Rectal smooth muscle tissue (tissue), 1 donor: ENCODE measurements around the gene EPS8L2.

Source experiments
- H3K27ac ChIP-seq: one replicate; pipeline ENCODE4 v1.7.0; 2013; ENCODE audit warnings: low read depth, low read length, inconsistent platforms
- H3K27me3 ChIP-seq: one replicate; pipeline ENCODE4 v1.7.0; 2013; ENCODE audit warnings: low read length; ENCODE audit not compliant: control insufficient read depth, insufficient read depth
- H3K36me3 ChIP-seq: one replicate; pipeline ENCODE4 v1.7.0; 2013; ENCODE audit warnings: low read length; ENCODE audit not compliant: control insufficient read depth, insufficient read depth
- H3K4me1 ChIP-seq: one replicate; pipeline ENCODE4 v1.7.0; 2013; ENCODE audit warnings: low read length; ENCODE audit not compliant: control insufficient read depth, insufficient read depth
- H3K4me3 ChIP-seq: one replicate; pipeline ENCODE4 v1.7.0; 2013; ENCODE audit warnings: low read length
- H3K9ac ChIP-seq: one replicate; pipeline ENCODE4 v1.7.0; 2013; ENCODE audit warnings: low read length

EPS8L2 gene

DNA sequence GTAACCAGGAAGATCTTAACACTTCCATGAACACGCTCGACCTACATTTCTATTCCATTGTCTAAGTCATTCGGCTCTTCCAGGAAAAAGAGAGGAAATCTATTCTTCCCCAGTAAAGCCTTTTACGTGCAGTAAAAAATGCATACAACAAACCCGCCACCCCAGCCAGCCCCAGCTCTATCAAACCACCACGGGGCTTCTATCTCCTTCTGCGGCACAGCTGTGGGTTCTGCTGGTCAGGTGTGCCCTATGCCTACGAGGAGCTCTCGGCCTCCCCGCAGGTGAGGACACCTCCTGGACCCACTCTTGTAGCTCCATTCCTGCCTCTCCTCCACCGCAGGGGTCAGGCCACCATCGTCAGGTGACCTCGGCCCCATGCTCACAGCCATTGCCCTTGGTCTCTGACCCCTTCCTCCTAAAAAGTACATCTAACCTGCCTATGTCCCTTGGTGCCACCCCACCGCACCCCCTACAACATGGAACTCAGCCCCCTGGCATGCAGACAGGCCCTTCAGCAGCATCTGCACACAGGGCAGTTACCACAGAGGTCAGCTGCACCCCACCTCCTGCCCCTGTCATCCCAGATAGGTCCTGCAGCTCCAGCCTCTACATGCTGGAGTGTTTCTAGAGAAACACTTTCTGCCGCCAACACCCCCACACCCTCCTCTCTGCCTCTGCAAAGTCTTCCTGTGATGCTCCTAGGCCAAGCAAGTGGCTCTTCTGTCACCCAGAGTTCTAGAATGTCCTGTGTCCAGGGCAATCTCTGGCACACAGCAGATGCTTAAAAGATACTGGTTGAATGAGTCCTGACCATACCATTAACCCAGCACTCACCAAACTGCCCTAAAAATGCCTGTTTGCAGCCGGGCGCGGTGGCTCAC lies 14.1 kb upstream of the EPS8L2 start:
- Histone ChIP-seq H3K9ac (no peak overlapping the region), H3K27ac (no peak overlapping the region), H3K4me1 (peaks cover under 1% of the 10 kb centered on the region), H3K4me3 (no peak overlapping the region), H3K27me3 (no peaks in the 10 kb centered on the region), H3K36me3 (peaks cover 9% of the 10 kb centered on the region)

DNA sequence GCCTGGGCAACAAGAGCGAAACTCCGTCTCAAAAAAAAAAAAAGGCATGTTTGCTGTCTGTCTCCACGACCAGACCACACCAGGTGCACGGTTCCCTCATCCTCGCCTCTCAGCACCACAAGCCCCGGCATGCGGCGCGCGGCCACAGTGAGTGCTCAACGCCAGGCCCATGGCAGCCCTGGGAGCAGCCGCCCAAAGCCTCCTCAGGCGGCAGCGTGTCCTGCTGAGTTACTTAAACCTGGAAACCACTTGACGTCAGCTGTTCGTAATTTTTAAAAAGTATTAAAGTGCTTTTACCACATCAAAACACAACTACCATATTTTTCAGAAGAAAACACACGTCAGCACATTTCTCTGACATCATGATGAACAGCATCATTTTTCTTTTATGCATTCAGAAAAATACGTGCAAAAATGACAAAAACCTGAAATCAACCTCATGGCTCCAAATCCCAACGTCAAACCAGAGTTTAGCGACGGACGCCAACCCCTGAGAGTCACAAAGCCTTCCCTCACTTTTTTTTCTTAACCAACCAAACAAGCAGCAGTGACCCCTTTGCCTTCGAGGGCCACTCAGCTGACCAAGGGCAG lies 13.1 kb upstream of the EPS8L2 start:
- H3K27me3 ChIP-seq: no peaks in the 10 kb centered on the region
- H3K27ac ChIP-seq: no peak overlapping the region
- H3K9ac ChIP-seq: no peak overlapping the region
- H3K4me3 ChIP-seq: no peak overlapping the region
- H3K4me1 ChIP-seq: peaks cover 6% of the 10 kb centered on the region
- H3K36me3 ChIP-seq: peaks cover 7% of the 10 kb centered on the region

GRCh38 chr11:693415-693831 lies 12.6 kb upstream of the EPS8L2 start:
- Histone ChIP-seq H3K4me1 (peaks cover 6% of the 10 kb centered on the region), H3K36me3 (peaks cover 5% of the 10 kb centered on the region), H3K4me3 (peak overlapping the region; percentile 27), H3K27me3 (no peaks in the 10 kb centered on the region), H3K9ac (no peak overlapping the region), H3K27ac (no peak overlapping the region)

DNA sequence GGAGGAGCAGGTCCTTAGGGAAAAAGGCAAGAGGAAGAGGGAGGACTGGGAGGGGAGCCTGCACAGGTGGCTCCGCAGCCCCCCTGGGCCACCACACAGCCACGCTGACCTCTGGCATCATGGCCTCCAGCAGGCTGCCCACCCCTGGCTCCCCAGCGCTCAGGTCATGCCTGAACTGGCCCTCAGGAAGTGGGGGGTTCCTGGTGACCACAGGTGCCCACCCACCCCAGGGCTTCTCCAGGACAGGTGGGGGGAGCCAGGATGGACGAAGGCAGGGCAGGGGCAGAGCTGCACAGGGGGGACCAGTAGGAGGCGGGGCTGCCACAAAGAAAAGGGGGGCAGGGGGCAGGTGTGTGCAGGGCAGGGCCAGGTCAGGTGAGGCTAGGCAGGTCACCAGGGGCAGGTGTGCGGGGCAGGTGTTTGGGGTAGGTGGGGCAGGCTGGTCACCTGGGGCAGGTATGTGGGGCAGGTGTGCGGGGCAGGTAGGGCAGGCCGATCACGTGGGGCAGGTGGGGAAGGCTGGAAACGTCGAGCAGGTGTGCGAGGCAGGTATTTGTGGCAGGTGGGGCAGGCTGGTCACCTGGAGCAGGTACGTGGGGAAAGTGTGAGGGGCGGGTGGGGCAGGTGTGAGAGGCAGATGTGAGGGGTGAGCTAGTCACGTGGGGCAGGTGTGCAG lies 12.0 kb upstream of the EPS8L2 start:
- no peaks in the 10 kb centered on the region for H3K27me3 ChIP-seq
- H3K36me3 ChIP-seq: peaks cover 4% of the 10 kb centered on the region
- H3K27ac ChIP-seq: no peak overlapping the region
- H3K9ac ChIP-seq: no peak overlapping the region
- H3K4me3 ChIP-seq: peak overlapping the region; percentile 27
- H3K4me1 ChIP-seq: peaks cover 6% of the 10 kb centered on the region

GRCh38 chr11:694563-695287 lies 11.3 kb upstream of the EPS8L2 start, which contains the start of gene DEAF1:
Gene DEAF1 (minus strand): TSS chr11:695222. CDS start chr11:695047, 175 bp downstream.
- Histone ChIP-seq H3K36me3 (peaks cover 1% of the 10 kb centered on the region), H3K9ac (peak within 1 kb of the TSS; percentile 74), H3K27ac (peak within 1 kb of the TSS; percentile 99), H3K4me1 (peaks cover 6% of the 10 kb centered on the region), H3K4me3 (peak within 1 kb of the TSS; percentile 86), H3K27me3 (no peaks in the 10 kb centered on the region)

DNA sequence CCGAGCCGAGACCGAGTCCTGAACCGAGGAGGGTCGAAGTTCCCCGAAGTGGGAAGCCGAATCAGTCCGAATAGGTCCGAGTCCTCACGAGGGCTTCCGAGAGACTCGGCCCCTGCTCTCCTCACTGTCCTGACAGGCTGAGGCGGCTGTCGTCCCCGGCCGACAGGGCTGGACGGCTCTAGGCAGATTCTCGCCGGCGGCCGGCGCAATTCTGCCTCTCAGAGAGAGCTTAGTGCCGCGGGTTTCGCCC lies 10.8 kb upstream of the EPS8L2 start:
- Histone ChIP-seq H3K4me1 (peaks cover 6% of the 10 kb centered on the region), H3K4me3 (peak overlapping the region; percentile 68), H3K27me3 (no peaks in the 10 kb centered on the region), H3K9ac (peak overlapping the region; percentile 68), H3K36me3 (no peaks in the 10 kb centered on the region), H3K27ac (peak overlapping the region; percentile 99)

DNA sequence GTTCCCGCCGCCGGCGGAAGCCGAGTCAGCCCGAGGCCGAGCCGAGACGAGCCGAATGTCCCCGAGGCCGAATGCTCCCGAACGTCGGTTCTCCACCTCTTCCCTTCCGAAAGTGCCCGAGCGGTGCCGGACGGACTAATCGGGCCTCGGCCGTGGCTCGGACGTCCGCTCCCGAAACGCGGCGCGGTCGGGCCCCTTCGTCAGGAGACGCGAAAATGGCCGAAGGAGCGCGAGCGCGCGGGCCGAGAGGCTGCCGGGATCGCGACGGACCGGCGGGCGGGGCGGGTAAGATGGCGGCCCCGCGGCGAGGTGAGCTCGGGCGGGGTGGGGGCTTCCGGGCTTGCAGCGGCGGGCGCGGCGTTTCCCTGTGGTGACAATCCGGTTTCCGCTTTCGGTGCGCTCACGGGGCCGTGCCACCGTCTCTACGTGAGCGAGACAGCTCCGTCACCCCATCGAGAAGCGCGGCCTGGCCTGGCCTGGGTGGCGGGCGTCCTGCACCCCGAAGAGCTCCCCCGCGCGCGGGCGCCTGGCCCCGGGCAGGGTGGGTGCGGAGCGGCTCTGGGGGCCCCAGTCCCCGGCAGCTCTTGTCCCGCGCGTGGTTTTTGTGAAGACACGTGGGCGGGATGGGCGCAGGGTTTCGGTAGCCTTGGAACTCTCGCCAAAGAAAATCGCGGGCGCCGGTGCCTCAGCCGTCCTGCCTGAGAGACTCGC lies 10.3 kb upstream of the EPS8L2 start, which contains the start of gene TMEM80:
Gene TMEM80 (plus strand): TSS at position 279 of the 711 bp plus-strand sequence. CDS start 12 bp downstream, at position 291.
- Histone ChIP-seq H3K4me3 (peak within 1 kb of the TSS; percentile 86), H3K9ac (peak within 1 kb of the TSS; percentile 74), H3K36me3 (no peaks in the 10 kb centered on the region), H3K4me1 (peaks cover 6% of the 10 kb centered on the region), H3K27me3 (no peaks in the 10 kb centered on the region), H3K27ac (peak within 1 kb of the TSS; percentile 99)

DNA sequence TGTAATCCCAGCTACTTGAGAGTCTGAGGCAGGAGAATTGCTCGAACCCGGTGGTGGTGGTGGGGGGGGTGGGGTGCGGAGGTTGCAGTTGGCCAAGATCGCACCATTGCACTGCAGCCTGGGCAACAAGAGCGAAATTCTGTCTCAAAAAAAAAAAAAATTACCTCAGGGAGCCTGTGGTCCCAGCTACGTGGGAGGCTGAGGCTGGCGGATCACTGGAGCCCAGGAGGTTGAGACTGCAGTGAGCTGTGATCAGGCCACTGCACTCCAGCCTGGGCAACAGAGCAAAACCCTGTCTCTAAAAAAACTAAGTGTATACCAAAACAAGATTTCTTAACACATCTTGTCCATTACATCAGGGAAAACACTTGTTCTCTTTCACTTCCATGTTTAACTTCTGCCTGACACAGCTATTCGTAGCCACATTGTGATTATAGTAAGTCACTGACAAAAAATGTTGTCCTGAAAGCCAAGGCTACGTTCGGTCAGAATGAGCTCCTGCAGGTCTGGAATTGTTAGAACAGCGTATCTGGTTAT lies 9.0 kb upstream of the EPS8L2 start:
- Histone ChIP-seq H3K27me3 (no peaks in the 10 kb centered on the region), H3K4me3 (peak overlapping the region; percentile 1), H3K4me1 (peaks cover 6% of the 10 kb centered on the region), H3K27ac (peak overlapping the region; percentile 99), H3K36me3 (no peaks in the 10 kb centered on the region), H3K9ac (no peak overlapping the region)

- no peaks in the 10 kb centered on the region for H3K27me3 ChIP-seq
- H3K27ac ChIP-seq: peak overlapping the region; percentile 99
- no peak overlapping the region for H3K4me3 ChIP-seq
- H3K9ac ChIP-seq: peak overlapping the region; percentile 2
- H3K36me3 ChIP-seq: no peaks in the 10 kb centered on the region
- H3K4me1 ChIP-seq: peaks cover 6% of the 10 kb centered on the region
Observed at GRCh38 chr11:697811-698311, 8.2 kb upstream of the EPS8L2 start.

DNA sequence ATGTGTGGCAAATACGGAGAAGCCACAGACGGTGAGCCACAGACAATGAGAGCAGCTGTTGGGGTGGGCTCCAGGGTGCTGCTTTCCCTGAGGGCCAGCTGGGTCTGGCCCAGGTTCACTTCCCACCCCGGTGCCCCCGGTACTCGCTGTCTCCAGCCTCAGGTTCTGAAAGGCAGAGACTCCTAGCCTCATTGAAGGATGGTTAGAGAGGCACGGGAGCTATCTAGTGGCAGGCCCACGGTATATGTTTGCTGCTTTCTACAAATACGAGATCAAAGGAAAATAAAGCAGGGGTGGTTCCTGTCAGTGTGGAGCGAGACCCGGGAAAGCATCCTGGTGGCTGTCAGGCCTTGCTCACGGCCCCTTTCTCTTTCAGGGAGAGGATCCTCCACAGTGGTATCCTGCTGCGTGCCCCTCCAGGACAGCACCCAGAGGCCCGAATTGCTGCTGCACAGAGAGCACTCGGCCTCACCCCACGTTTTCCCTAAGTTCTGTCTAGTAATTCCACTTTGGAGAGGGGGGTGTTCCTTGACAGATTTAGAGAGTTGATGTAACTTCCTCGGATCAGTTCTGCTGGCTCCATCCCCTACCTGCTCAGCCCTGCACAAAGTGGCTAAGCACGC lies 7.4 kb upstream of the EPS8L2 start:
- Histone ChIP-seq H3K27me3 (no peaks in the 10 kb centered on the region), H3K27ac (no peak overlapping the region), H3K4me1 (peaks cover 6% of the 10 kb centered on the region), H3K9ac (no peak overlapping the region), H3K4me3 (no peak overlapping the region), H3K36me3 (no peaks in the 10 kb centered on the region)

DNA sequence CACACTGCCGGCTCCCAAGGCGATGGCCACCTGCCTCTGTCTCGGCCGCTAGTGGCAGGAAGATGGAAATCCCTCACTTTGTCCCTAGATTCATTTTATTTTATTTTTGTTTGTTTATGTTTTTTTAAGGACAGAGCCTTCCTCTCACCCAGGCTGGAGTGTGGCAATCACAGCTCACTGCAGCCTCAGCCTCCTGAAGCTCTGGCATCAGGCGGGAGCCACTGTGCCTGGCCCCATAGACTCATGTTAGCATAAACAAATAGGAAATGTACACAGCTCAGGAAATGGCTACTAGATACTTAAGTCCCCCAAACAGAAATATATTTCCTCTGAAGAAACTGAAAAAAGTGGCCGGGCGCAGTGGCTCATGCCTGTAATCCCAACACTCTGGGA lies 6.9 kb upstream of the EPS8L2 start:
- Histone ChIP-seq H3K4me1 (peaks cover 6% of the 10 kb centered on the region), H3K36me3 (no peaks in the 10 kb centered on the region), H3K9ac (no peak overlapping the region), H3K4me3 (no peak overlapping the region), H3K27ac (no peak overlapping the region), H3K27me3 (no peaks in the 10 kb centered on the region)
